Measurements from ENCODE around the gene NONO. TPM values are rescaled to one million over a fixed set of nuclear protein-coding genes. Genes with fewer than 3 reads are reported as not detected.
"Not testable (repeated sequence)": the region's sequence is repeated elsewhere in the genome, so short reads cannot be mapped to it uniquely, and the experiment has no call there.

The NONO gene
- total RNA-seq, 6 donors from 2014 or later, result 210 to 294 (median 239) TPM

DNA sequence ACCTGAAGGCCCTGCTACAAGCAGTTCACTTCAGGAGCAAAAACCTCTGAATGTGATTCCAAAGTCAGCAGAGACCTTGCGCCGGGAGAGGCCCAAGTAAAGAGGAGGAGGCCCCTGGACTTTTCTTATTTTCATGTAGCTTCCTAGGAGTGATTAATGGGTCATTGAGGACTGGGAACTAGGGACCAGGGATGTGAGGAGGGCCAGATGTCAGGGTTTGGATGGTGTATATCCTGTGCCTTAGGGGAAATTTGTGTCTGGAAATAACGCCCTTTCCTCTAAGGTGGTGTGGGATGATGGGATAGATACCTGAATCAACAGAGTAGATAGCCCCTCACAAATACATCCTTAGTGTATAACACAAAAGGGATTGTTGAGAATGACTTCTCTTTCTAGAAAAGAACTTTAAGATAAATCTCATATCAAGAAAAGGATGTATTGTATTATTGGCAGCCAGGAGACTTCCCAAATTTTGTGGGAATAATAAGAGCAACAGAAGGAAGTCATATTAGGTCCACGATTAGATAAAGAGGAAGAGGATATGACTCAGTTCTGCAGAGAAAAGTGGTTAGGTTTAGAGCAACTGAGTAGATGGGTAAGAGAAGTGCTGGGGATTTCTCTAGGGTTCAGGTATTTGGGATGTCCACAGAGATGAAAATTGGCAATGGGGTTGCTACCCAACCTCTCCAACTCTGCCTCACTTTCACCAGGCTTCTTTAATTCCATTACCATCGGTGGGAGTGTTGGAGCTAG, 19.2 kb downstream of the NONO start:
- H3K9me3 ChIP-seq, result no peaks in the 10 kb centered on the region
- H3K4me1 ChIP-seq, result no peaks in the 10 kb centered on the region
- no peaks in the 10 kb centered on the region for H3K27me3 ChIP-seq
- H3K27ac ChIP-seq, result no peak overlapping the region
- H3K36me3 ChIP-seq, result peaks cover 0 to 35% (median 20%) of the 10 kb centered on the region in 4 donors
- ATAC-seq (ENCODE audit: low FRiP score in 2 of 2) (no peak), DNase-seq (no peak)
- no peak overlapping the region for H3K4me3 ChIP-seq
- TF ChIP-seq, protein P1, sequence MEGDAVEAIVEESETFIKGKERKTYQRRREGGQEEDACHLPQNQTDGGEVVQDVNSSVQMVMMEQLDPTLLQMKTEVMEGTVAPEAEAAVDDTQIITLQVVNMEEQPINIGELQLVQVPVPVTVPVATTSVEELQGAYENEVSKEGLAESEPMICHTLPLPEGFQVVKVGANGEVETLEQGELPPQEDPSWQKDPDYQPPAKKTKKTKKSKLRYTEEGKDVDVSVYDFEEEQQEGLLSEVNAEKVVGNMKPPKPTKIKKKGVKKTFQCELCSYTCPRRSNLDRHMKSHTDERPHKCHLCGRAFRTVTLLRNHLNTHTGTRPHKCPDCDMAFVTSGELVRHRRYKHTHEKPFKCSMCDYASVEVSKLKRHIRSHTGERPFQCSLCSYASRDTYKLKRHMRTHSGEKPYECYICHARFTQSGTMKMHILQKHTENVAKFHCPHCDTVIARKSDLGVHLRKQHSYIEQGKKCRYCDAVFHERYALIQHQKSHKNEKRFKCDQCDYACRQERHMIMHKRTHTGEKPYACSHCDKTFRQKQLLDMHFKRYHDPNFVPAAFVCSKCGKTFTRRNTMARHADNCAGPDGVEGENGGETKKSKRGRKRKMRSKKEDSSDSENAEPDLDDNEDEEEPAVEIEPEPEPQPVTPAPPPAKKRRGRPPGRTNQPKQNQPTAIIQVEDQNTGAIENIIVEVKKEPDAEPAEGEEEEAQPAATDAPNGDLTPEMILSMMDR (IDR thresholded peaks at IDR 0.05), result no peak
- TF ChIP-seq POLR2AphosphoS5 (IDR thresholded peaks at IDR 0.05) (no peak), POLR2A (IDR thresholded peaks at IDR 0.05) (no peak), EP300 (IDR thresholded peaks at IDR 0.05) (no peak)
- WGBS, 2 donors, result 60 to 75% methylated on average over 3 to 5 of the region's 5 CpGs

DNA sequence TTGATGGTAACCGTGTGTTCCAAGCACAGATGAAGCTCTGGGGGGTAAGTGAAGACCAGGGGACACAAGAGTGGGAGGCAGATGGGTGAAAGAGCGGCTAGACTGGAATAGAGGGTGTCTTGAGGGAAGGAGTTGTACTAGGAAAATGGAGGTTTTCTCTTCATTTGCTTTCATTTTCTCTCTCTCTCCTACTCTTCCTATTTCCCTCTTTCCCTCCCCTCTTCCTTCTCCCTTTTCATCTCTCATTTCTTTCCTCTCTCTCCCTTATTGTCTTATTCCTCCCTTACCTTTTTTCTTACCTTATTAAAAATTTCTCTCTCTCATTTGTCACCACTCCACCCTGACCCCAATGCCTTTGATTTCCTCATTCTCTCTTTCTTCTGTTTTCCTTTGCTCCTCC, 21.1 kb downstream of the NONO start:
- TF ChIP-seq, protein P1 (IDR thresholded peaks at IDR 0.05), result no peak
- TF ChIP-seq POLR2AphosphoS5 (IDR thresholded peaks at IDR 0.05) (no peak), EP300 (IDR thresholded peaks at IDR 0.05) (no peak), POLR2A (IDR thresholded peaks at IDR 0.05) (no peak)

DNA sequence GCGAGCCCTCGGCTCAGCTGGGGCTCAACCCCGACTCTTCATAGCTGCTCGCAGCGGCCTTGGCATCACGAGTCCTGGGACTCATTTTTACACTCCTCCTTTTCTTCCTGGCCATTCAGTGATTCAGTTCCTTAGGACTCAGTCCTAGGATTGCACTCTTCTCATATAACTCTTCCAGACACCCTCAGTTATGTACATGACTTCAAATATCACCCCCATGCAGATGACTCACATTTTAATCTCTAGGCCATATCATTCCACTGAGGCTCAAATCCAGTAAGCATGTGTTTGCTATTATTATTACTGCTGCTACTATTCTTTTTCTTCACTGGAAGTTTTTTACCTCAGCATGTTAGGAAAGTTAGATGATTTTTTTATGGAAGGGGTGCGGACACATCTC, 32.5 kb downstream of the NONO start:
- ATAC-seq (ENCODE audit: low FRiP score in 2 of 2) (no peak), DNase-seq (no peak)
- Histone ChIP-seq H3K36me3 (no peaks in the 10 kb centered on the region), H3K4me1 (no peaks in the 10 kb centered on the region), H3K4me3 (no peak overlapping the region), H3K27ac (no peak overlapping the region), H3K27me3 (no peaks in the 10 kb centered on the region), H3K9me3 (no peaks in the 10 kb centered on the region)
- 90 to 92% methylated on average over 2 to 7 of the region's 7 CpGs for WGBS, 2 donors
- TF ChIP-seq, protein P1 (IDR thresholded peaks at IDR 0.05), result no peak
- TF ChIP-seq POLR2AphosphoS5 (IDR thresholded peaks at IDR 0.05) (no peak), EP300 (IDR thresholded peaks at IDR 0.05) (no peak), POLR2A (IDR thresholded peaks at IDR 0.05) (no peak)

More for the DNA sequence above, 21.1 kb downstream of the NONO start:
- DNase-seq, result no peak
- no peak for ATAC-seq (ENCODE audit: low FRiP score in 2 of 2)
- Histone ChIP-seq H3K36me3 (peaks cover 0 to 16% (median 3%) of the 10 kb centered on the region in 4 donors), H3K4me1 (no peaks in the 10 kb centered on the region), H3K27me3 (no peaks in the 10 kb centered on the region), H3K27ac (no peak overlapping the region), H3K9me3 (no peaks in the 10 kb centered on the region), H3K4me3 (no peak overlapping the region)
- WGBS, 2 donors, result 72 to 92% methylated on average over 2 of the region's 2 CpGs

DNA sequence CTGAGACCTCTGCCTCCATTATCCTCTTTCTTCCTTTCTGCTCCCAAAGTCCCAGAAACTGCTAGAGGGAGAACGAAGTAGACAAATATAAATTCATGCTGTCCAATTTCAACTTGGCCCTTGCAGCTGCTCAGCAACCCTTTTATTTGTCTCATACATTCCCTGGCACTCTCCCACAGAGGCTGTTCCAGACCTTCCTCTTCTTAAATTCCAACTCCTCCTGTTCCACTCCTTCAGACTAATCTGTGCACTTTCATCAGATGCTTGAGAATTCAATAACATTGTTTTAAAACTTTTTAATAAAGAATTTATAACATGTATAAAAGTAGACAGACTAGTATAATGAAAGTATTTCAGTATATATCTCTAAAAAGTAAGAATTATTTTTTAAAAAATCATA, 33.5 kb downstream of the NONO start:
- WGBS, 2 donors, result 33 to 50% methylated on average over 1 of the region's 1 CpG
- H3K27ac ChIP-seq; H3K36me3 ChIP-seq; DNase-seq; H3K9me3 ChIP-seq; ATAC-seq (ENCODE audit: low FRiP score in 2 of 2); H3K4me1 ChIP-seq; H3K27me3 ChIP-seq; H3K4me3 ChIP-seq: not testable (repeated sequence)

DNA sequence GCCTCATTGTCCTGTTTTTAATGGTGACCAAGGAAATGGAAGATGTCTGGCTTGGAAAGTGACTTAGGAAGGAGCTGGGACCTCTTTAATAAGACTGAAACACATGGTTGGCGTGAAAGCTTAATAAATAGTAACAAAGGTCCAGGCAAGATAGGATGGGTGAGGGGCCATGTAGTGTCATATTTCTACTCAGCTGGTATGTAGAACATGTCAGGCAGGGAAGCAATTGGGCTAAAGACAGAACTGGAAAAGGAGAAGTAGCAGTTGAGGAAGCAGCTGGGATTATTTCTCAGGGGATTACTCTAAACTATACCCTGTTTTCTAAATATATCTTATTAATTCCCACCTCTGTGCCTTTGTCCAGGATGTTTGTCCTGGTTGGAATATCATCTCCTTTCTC, 36.7 kb downstream of the NONO start:
- TF ChIP-seq EP300 (IDR thresholded peaks at IDR 0.05), result no peak
- TF ChIP-seq POLR2A (IDR thresholded peaks at IDR 0.05), result no peak
- no peak for TF ChIP-seq POLR2AphosphoS5 (IDR thresholded peaks at IDR 0.05)
- TF ChIP-seq, protein P1 (IDR thresholded peaks at IDR 0.05), result no peak
- Histone ChIP-seq H3K4me3 (no peak overlapping the region), H3K27ac (no peak overlapping the region), H3K9me3 (no peaks in the 10 kb centered on the region), H3K4me1 (no peaks in the 10 kb centered on the region), H3K36me3 (no peaks in the 10 kb centered on the region), H3K27me3 (no peaks in the 10 kb centered on the region)
- DNase-seq, result no peak
- 68 to 100% methylated on average over 1 of the region's 1 CpG for WGBS, 2 donors
- ATAC-seq (ENCODE audit: low FRiP score in 2 of 2), result no peak
